NT2/D1 (cell line): Measurements from ENCODE around the gene LOXL1.

Source experiments
- SUZ12 ChIP-seq: IDR thresholded peaks from 2 replicates; pipeline ENCODE4 v1.6.1; 2011; ENCODE audit not compliant: insufficient read length, insufficient read depth; ENCODE audit errors: extremely low read depth
- YY1 ChIP-seq: IDR thresholded peaks from 2 replicates; pipeline ENCODE4 v1.6.1; 2011; ENCODE audit not compliant: insufficient read length, insufficient read depth
- ZNF274 ChIP-seq: IDR thresholded peaks from 2 replicates; pipeline ENCODE4 v1.6.1; 2011; ENCODE audit warnings: mild to moderate bottlenecking, low read depth, low read length

- TF ChIP-seq YY1 (no peak), ZNF274 (no peak), SUZ12 (no peak)
Observed at GRCh38 chr15:73922186-73923151, 3.8 kb upstream of the LOXL1 start.
